BLaER1 treated with 17β-estradiol and CSF1 and Interleukin-3, amounts not matched to agents 10 nM and 100 nM (cell line): Measurements from ENCODE around the gene COG5.

Source experiments
- H3K27ac ChIP-seq, 11 experiments: shearing (Covaris generic); formaldehyde crosslinking; 2 replicates each; pipeline ENCODE4 v1.8.1; 2022
- H3K27me3 ChIP-seq, 11 experiments: shearing (Covaris generic); formaldehyde crosslinking; 2 replicates each; pipeline ENCODE4 v1.8.1; 2022
- H3K36me3 ChIP-seq, 11 experiments: shearing (Covaris generic); formaldehyde crosslinking; 2 replicates each; pipeline ENCODE4 v1.8.1; 2022
- H3K4me1 ChIP-seq, 10 experiments: shearing (Covaris generic); formaldehyde crosslinking; 2 replicates each; pipeline ENCODE4 v1.8.1; 2022
- H3K4me2 ChIP-seq, 11 experiments: shearing (Covaris generic); formaldehyde crosslinking; 2 replicates each; pipeline ENCODE4 v1.8.1; 2022
- H3K4me3 ChIP-seq, 10 experiments: shearing (Covaris generic); formaldehyde crosslinking; 2 replicates each; pipeline ENCODE4 v1.8.1; 2022
- H3K9ac ChIP-seq, 11 experiments: shearing (Covaris generic); formaldehyde crosslinking; 2 replicates each; pipeline ENCODE4 v1.8.1; 2022
- H3K9me3 ChIP-seq, 11 experiments: shearing (Covaris generic); formaldehyde crosslinking; replicated peaks in 1 of 11; 2 replicates each; pipeline ENCODE4 v1.8.1; 2022
- H4K20me1 ChIP-seq, 11 experiments: shearing (Covaris generic); formaldehyde crosslinking; 2 replicates each; pipeline ENCODE4 v1.8.1; 2022
- Cebpa-rat ChIP-seq, 11 experiments: shearing (Covaris generic); IDR thresholded peaks; 2 replicates each; pipeline ENCODE4 v1.8.1; 2022

COG5 gene

GRCh38 chr7:107486041-107486440 lies 77.7 kb downstream of the COG5 start:
- Histone ChIP-seq H3K9ac (no peak overlapping the region), H4K20me1 (peaks cover 0 to 26% (median 0%) of the 10 kb centered on the region in 11 experiments; a peak in 4 of 22 replicates), H3K36me3 (peaks cover 0 to 3% (median 0%) of the 10 kb centered on the region in 11 experiments; a peak in 1 of 22 replicates), H3K4me1 (no peaks in the 10 kb centered on the region), H3K27ac (no peak overlapping the region), H3K4me2 (no peak overlapping the region), H3K4me3 (no peak overlapping the region), H3K9me3 (no peaks in the 10 kb centered on the region), H3K27me3 (no peaks in the 10 kb centered on the region)
- TF ChIP-seq Cebpa-rat (IDR thresholded peaks at IDR 0.05): no peak

- Histone ChIP-seq H3K27me3 (no peaks in the 10 kb centered on the region), H3K4me3 (no peak overlapping the region), H4K20me1 (peaks cover 0 to 14% (median 0%) of the 10 kb centered on the region in 11 experiments; a peak in 2 of 22 replicates), H3K27ac (no peak overlapping the region), H3K9me3 (no peaks in the 10 kb centered on the region), H3K9ac (no peak overlapping the region), H3K36me3 (peaks cover 0 to 3% (median 0%) of the 10 kb centered on the region in 11 experiments; a peak in 1 of 22 replicates), H3K4me2 (no peak overlapping the region), H3K4me1 (no peaks in the 10 kb centered on the region)
- no peak for TF ChIP-seq Cebpa-rat (IDR thresholded peaks at IDR 0.05)
These were observed 81.1 kb downstream of the COG5 start for GRCh38 chr7:107482571-107482970.

- Histone ChIP-seq H3K36me3 (peaks cover 0 to 3% (median 0%) of the 10 kb centered on the region in 11 experiments; a peak in 1 of 22 replicates), H3K4me1 (peaks cover 0 to 5% (median 0%) of the 10 kb centered on the region in 10 experiments; a peak in 1 of 20 replicates), H3K27ac (no peak overlapping the region), H3K4me3 (no peak overlapping the region), H3K9ac (no peak overlapping the region), H4K20me1 (peaks cover 0 to 17% (median 0%) of the 10 kb centered on the region in 11 experiments; a peak in 2 of 22 replicates), H3K9me3 (no peaks in the 10 kb centered on the region), H3K4me2 (no peak overlapping the region), H3K27me3 (no peaks in the 10 kb centered on the region)
- no peak for TF ChIP-seq Cebpa-rat (IDR thresholded peaks at IDR 0.05)
These were observed 82.8 kb downstream of the COG5 start for GRCh38 chr7:107480932-107481331.

- Histone ChIP-seq H3K9ac (no peak overlapping the region), H3K4me3 (no peak overlapping the region), H3K36me3 (peaks cover 0 to 3% (median 0%) of the 10 kb centered on the region in 11 experiments; a peak in 1 of 22 replicates), H3K4me1 (peaks cover 0 to 6% (median 0%) of the 10 kb centered on the region in 10 experiments; a peak in 1 of 20 replicates), H3K27ac (no peak overlapping the region), H4K20me1 (peaks cover 0 to 11% (median 0%) of the 10 kb centered on the region in 11 experiments; a peak in 2 of 22 replicates), H3K27me3 (no peaks in the 10 kb centered on the region), H3K4me2 (no peak overlapping the region), H3K9me3 (no peaks in the 10 kb centered on the region)
- TF ChIP-seq Cebpa-rat (IDR thresholded peaks at IDR 0.05): no peak
These were observed 84.4 kb downstream of the COG5 start for GRCh38 chr7:107479303-107479702.

- Histone ChIP-seq H4K20me1 (peaks cover 0 to 21% (median 0%) of the 10 kb centered on the region in 11 experiments; a peak in 3 of 22 replicates), H3K4me2 (no peak overlapping the region), H3K27me3 (no peaks in the 10 kb centered on the region), H3K4me1 (peaks cover 0 to 21% (median 0%) of the 10 kb centered on the region in 10 experiments; a peak in 6 of 20 replicates), H3K9ac (no peak overlapping the region), H3K9me3 (no peaks in the 10 kb centered on the region), H3K36me3 (no peaks in the 10 kb centered on the region), H3K4me3 (no peak overlapping the region), H3K27ac (no peak overlapping the region)
- TF ChIP-seq Cebpa-rat (IDR thresholded peaks at IDR 0.05): no peak
These were observed 89.6 kb downstream of the COG5 start for GRCh38 chr7:107474104-107474521.

- Histone ChIP-seq H3K9me3 (no peaks in the 10 kb centered on the region), H3K4me3 (no peak overlapping the region), H3K27me3 (no peaks in the 10 kb centered on the region), H3K27ac (peak overlapping the region in 1 of 11 experiments; percentile 36; a peak in 1 of 22 replicates), H3K9ac (no peak overlapping the region), H3K4me2 (peak overlapping the region in 3 of 11 experiments; percentile 18 to 58 (median 27); a peak in 5 of 22 replicates), H3K36me3 (no peaks in the 10 kb centered on the region), H3K4me1 (peaks cover 0 to 21% (median 0%) of the 10 kb centered on the region in 10 experiments; a peak in 6 of 20 replicates), H4K20me1 (peaks cover 0 to 21% (median 0%) of the 10 kb centered on the region in 11 experiments; a peak in 3 of 22 replicates)
- no peak for TF ChIP-seq Cebpa-rat (IDR thresholded peaks at IDR 0.05)
These were observed 91.6 kb downstream of the COG5 start for GRCh38 chr7:107472116-107472515.

- Histone ChIP-seq H3K27me3 (no peaks in the 10 kb centered on the region), H4K20me1 (peaks cover 0 to 21% (median 0%) of the 10 kb centered on the region in 11 experiments; a peak in 3 of 22 replicates), H3K4me2 (peak overlapping the region in 3 of 11 experiments; percentile 18 to 58 (median 27); a peak in 4 of 22 replicates), H3K4me1 (peaks cover 0 to 21% (median 0%) of the 10 kb centered on the region in 10 experiments; a peak in 6 of 20 replicates), H3K9me3 (no peaks in the 10 kb centered on the region), H3K4me3 (no peak overlapping the region), H3K27ac (peak overlapping the region in 1 of 11 experiments; percentile 36; a peak in 1 of 22 replicates), H3K36me3 (no peaks in the 10 kb centered on the region), H3K9ac (no peak overlapping the region)
- no peak for TF ChIP-seq Cebpa-rat (IDR thresholded peaks at IDR 0.05)
These were observed 92.2 kb downstream of the COG5 start for GRCh38 chr7:107471292-107472070.

- H3K9ac ChIP-seq: no peak within 1 kb of the TSS
- H3K27ac ChIP-seq: no peak within 1 kb of the TSS
- no peak within 1 kb of the TSS for H3K4me2 ChIP-seq
- no peaks in the 10 kb centered on the region for H3K27me3 ChIP-seq
- H3K4me3 ChIP-seq: no peak within 1 kb of the TSS
- H3K4me1 ChIP-seq: peaks cover 0 to 15% (median 0%) of the 10 kb centered on the region in 10 experiments; a peak in 6 of 20 replicates
- no peak for TF ChIP-seq Cebpa-rat (IDR thresholded peaks at IDR 0.05)
- no peaks in the 10 kb centered on the region for H3K9me3 ChIP-seq
- H3K36me3 ChIP-seq: no peaks in the 10 kb centered on the region
- H4K20me1 ChIP-seq: peaks cover 0 to 15% (median 0%) of the 10 kb centered on the region in 11 experiments; a peak in 2 of 22 replicates
These were observed 93.8 kb downstream of the COG5 start, which contains the start of gene GPR22 for GRCh38 chr7:107469929-107470328. Gene GPR22, plus strand, starts transcription at chr7:107470057. Its CDS starts 4,004 bp downstream, at chr7:107474061.

GRCh38 chr7:107468824-107469223 lies 94.9 kb downstream of the COG5 start:
- Histone ChIP-seq H3K4me3 (no peak overlapping the region), H3K4me2 (no peak overlapping the region), H3K9ac (no peak overlapping the region), H3K4me1 (peaks cover 0 to 15% (median 0%) of the 10 kb centered on the region in 10 experiments; a peak in 6 of 20 replicates), H3K27ac (no peak overlapping the region), H4K20me1 (peaks cover 0 to 15% (median 0%) of the 10 kb centered on the region in 11 experiments; a peak in 5 of 22 replicates), H3K9me3 (no peaks in the 10 kb centered on the region), H3K27me3 (no peaks in the 10 kb centered on the region), H3K36me3 (no peaks in the 10 kb centered on the region)
- TF ChIP-seq Cebpa-rat (IDR thresholded peaks at IDR 0.05): no peak
